Measurements from ENCODE around the gene ACAD8.

DNA sequence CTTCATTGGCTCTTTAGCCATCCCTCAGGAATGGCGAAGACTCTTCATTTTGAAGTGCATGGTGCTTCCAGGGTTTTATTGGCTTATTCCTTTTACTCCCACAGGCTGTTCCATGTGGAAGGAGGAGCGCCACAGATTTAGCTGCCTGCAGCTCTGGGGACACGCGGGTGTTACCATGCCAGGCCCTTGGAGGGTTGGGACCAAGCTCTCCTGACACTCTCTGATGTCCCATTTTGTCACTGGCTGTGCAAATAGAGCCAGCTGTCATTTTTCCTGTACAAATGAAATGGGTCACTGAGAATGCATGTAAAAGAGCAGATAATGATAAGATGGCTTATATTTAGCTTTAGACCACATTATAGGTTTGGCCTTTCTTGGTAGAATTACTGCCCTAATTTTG lies 9.5 kb upstream of the ACAD8 start:
- TF ChIP-seq, protein P1, sequence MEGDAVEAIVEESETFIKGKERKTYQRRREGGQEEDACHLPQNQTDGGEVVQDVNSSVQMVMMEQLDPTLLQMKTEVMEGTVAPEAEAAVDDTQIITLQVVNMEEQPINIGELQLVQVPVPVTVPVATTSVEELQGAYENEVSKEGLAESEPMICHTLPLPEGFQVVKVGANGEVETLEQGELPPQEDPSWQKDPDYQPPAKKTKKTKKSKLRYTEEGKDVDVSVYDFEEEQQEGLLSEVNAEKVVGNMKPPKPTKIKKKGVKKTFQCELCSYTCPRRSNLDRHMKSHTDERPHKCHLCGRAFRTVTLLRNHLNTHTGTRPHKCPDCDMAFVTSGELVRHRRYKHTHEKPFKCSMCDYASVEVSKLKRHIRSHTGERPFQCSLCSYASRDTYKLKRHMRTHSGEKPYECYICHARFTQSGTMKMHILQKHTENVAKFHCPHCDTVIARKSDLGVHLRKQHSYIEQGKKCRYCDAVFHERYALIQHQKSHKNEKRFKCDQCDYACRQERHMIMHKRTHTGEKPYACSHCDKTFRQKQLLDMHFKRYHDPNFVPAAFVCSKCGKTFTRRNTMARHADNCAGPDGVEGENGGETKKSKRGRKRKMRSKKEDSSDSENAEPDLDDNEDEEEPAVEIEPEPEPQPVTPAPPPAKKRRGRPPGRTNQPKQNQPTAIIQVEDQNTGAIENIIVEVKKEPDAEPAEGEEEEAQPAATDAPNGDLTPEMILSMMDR (IDR thresholded peaks at IDR 0.05 in 4 of 5, conservative IDR thresholded peaks at IDR 0.05 in 1 of 5) = no peak
- TF ChIP-seq POLR2A (IDR thresholded peaks at IDR 0.05) = no peak

Measured in gastrocnemius medialis (tissue), 4 donors.